ENCODE measurements around the gene SSBP4.

The SSBP4 gene

GRCh38 chr19:18384775-18385174, 34.4 kb upstream of the SSBP4 start:
- H2AFZ ChIP-seq (ENCODE audit: low read depth, low read length): no peak overlapping the region

GRCh38 chr19:18385359-18385674, 33.9 kb upstream of the SSBP4 start:
- Histone ChIP-seq H3K27ac (ENCODE audit: low read length) (no peak overlapping the region), H3K9me3 (ENCODE audit: insufficient read depth, low read length, severe bottlenecking) (no peaks in the 10 kb centered on the region), H3K27me3 (ENCODE audit: insufficient read depth, low read length, poor library complexity) (peaks cover 14% of the 10 kb centered on the region), H3K4me1 (ENCODE audit: insufficient read depth, low read length) (peaks cover 15% of the 10 kb centered on the region), H3K4me3 (ENCODE audit: low read depth in 1 of 2, low read length in 2 of 2) (no peak overlapping the region), H3K79me2 (ENCODE audit: insufficient read depth, low read length) (no peaks in the 10 kb centered on the region), H3K4me2 (ENCODE audit: insufficient read depth, low read length) (no peak overlapping the region), H4K20me1 (ENCODE audit: insufficient read depth, low read length) (0 out of 2 replicates have a peak, but pooled peaks cover 2% of the 10 kb centered on the region), H2AFZ (ENCODE audit: low read depth, low read length) (no peak overlapping the region), H3K36me3 (ENCODE audit: insufficient read depth, low read length) (no peaks in the 10 kb centered on the region), H3K9ac (ENCODE audit: low read depth, low read length) (no peak overlapping the region)
- no peak for DNase-seq
- TF ChIP-seq CTCF (IDR thresholded peaks at IDR 0.05; ENCODE audit: borderline replicate concordance, extremely low read depth, low read length, poor library complexity, severe bottlenecking) (no peak), EZH2 (IDR thresholded peaks at IDR 0.05; ENCODE audit: borderline replicate concordance, low read depth, low read length, severe bottlenecking) (no peak)
- no peak for ATAC-seq (ENCODE audit: insufficient read depth, low read depth)

More at GRCh38 chr19:18384775-18385174, 34.4 kb upstream of the SSBP4 start:
- Histone ChIP-seq H3K9me3 (ENCODE audit: insufficient read depth, low read length, severe bottlenecking) (no peaks in the 10 kb centered on the region), H3K4me2 (ENCODE audit: insufficient read depth, low read length) (no peak overlapping the region), H3K4me1 (ENCODE audit: insufficient read depth, low read length) (peaks cover 15% of the 10 kb centered on the region), H3K36me3 (ENCODE audit: insufficient read depth, low read length) (no peaks in the 10 kb centered on the region), H3K79me2 (ENCODE audit: insufficient read depth, low read length) (no peaks in the 10 kb centered on the region), H4K20me1 (ENCODE audit: insufficient read depth, low read length) (0 out of 2 replicates have a peak, but pooled peaks cover 2% of the 10 kb centered on the region), H3K4me3 (ENCODE audit: low read depth in 1 of 2, low read length in 2 of 2) (no peak overlapping the region), H3K27ac (ENCODE audit: low read length) (no peak overlapping the region), H3K27me3 (ENCODE audit: insufficient read depth, low read length, poor library complexity) (peaks cover 14% of the 10 kb centered on the region), H3K9ac (ENCODE audit: low read depth, low read length) (no peak overlapping the region)
- ATAC-seq (ENCODE audit: insufficient read depth, low read depth): no peak
- no peak for DNase-seq
- TF ChIP-seq EZH2 (IDR thresholded peaks at IDR 0.05; ENCODE audit: borderline replicate concordance, low read depth, low read length, severe bottlenecking) (no peak), CTCF (IDR thresholded peaks at IDR 0.05; ENCODE audit: borderline replicate concordance, extremely low read depth, low read length, poor library complexity, severe bottlenecking) (no peak)

DNA sequence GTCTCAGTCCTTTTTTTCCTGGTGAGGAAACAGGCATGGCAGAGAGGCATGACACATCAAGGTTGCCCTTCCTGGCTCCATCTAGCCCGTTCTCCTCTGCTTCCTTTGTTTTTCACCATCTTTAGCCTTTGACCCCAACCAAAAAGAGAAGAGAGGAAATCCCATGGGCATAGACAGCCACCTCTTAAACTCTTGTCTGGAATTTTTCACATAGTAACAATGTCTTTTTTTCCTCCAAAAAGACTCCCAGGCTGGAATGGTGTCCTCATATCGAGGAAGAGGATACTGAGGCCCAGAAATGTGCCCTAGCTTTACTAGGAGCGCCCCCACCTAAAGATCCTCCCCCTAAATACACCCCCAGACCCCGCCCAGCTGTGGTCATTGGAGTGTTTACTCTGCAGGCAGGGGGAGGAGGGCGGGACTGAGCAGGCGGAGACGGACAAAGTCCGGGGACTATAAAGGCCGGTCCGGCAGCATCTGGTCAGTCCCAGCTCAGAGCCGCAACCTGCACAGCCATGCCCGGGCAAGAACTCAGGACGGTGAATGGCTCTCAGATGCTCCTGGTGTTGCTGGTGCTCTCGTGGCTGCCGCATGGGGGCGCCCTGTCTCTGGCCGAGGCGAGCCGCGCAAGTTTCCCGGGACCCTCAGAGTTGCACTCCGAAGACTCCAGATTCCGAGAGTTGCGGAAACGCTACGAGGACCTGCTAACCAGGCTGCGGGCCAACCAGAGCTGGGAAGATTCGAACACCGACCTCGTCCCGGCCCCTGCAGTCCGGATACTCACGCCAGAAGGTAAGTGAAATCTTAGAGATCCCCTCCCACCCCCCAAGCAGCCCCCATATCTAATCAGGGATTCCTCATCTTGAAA, 33.3 kb upstream of the SSBP4 start, which contains the start of gene GDF15:
TSS of gene GDF15 (plus strand) at position 484 of the 868 bp plus-strand sequence. CDS start at position 516, 32 bp downstream.
- Histone ChIP-seq H3K36me3 (ENCODE audit: insufficient read depth, low read length) (no peaks in the 10 kb centered on the region), H3K9ac (ENCODE audit: low read depth, low read length) (no peak within 1 kb of the TSS), H3K79me2 (ENCODE audit: insufficient read depth, low read length) (no peaks in the 10 kb centered on the region), H3K27ac (ENCODE audit: low read length) (no peak within 1 kb of the TSS), H2AFZ (ENCODE audit: low read depth, low read length) (no peak within 1 kb of the TSS), H3K4me1 (ENCODE audit: insufficient read depth, low read length) (peaks cover 15% of the 10 kb centered on the region), H3K4me2 (ENCODE audit: insufficient read depth, low read length) (no peak within 1 kb of the TSS), H3K4me3 (ENCODE audit: low read depth in 1 of 2, low read length in 2 of 2) (no peak within 1 kb of the TSS), H3K27me3 (ENCODE audit: insufficient read depth, low read length, poor library complexity) (peaks cover 14% of the 10 kb centered on the region), H4K20me1 (ENCODE audit: insufficient read depth, low read length) (0 out of 2 replicates have a peak, but pooled peaks cover 2% of the 10 kb centered on the region), H3K9me3 (ENCODE audit: insufficient read depth, low read length, severe bottlenecking) (no peaks in the 10 kb centered on the region)
- TF ChIP-seq EZH2 (IDR thresholded peaks at IDR 0.05; ENCODE audit: borderline replicate concordance, low read depth, low read length, severe bottlenecking) (no peak), CTCF (IDR thresholded peaks at IDR 0.05; ENCODE audit: borderline replicate concordance, extremely low read depth, low read length, poor library complexity, severe bottlenecking) (no peak)
- DNase-seq (no peak), ATAC-seq (ENCODE audit: insufficient read depth, low read depth) (no peak)
